NCI-H446 (cell line): ENCODE results near the gene PHPT1.
"Not testable (repeated sequence)": the region's sequence is repeated elsewhere in the genome, so short reads cannot be mapped to it uniquely, and the experiment has no call there.

Experiments
- DNase-seq, 2 experiments: peaks; one replicate each; lab custom pipeline; 2025; lab: John Stamatoyannopoulos, UW

Gene PHPT1

GRCh38 chr9:136823136-136824046 lies 25.8 kb upstream of the PHPT1 start:
- DNase-seq = no peak

GRCh38 chr9:136824496-136825225 lies 24.5 kb upstream of the PHPT1 start:
- no peak for DNase-seq

GRCh38 chr9:136825295-136826187 lies 23.7 kb upstream of the PHPT1 start:
- no peak for DNase-seq

DNA sequence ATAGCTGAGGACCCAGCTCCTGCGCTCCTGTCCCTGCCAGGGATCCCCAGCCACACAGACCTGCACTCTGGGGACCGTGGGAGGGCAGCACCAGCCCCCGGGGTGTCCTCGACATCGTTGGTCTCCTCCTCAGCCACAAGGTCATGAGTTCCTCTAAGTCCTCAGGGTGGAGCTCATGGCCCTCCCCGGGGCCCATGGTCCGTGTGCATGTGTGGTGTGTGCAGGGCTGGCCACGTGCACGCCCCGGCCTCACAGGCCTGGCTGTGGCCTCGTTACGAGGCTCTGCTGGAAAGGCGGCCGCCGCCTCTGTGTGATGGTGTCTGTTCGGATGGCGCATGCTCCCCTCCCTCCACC lies 23.0 kb upstream of the PHPT1 start:
- no peak for DNase-seq

GRCh38 chr9:136826703-136827582 lies 22.3 kb upstream of the PHPT1 start:
- no peak for DNase-seq

DNA sequence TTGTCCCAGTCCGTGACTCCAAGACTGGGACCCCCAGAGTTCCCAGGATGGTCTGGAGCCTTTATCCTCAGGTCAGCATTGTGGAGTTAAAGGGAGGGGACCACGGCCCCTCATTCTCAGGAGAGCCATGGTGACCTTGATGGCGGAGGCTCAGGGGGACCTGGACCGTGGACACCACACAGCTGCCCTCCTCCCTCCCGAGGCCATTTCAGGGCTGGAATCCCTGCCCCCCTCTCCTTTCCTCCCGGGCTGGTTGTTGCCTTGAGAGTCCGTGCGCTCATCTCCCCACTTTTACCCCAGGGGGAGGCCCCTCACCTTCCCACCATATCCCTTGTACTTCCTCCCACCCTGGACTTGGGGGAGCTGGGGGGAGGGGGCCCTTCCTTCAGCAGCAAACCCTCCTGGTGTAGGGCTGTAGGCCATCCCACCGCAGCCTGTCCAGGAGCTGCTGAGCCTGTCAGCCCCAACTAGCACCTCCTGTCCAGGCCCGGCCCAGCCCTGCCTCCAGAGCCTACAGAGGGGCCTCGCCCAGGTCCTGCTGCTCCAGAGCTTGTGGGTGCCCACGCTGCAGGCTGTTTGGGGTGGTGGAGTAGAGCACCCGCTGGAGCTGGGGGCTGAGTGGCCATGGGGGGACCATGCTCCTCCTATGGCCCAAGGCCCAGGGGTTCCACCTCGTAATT lies 21.3 kb upstream of the PHPT1 start:
- no peak for DNase-seq

GRCh38 chr9:136828474-136829140 lies 20.6 kb upstream of the PHPT1 start:
- no peak for DNase-seq

DNA sequence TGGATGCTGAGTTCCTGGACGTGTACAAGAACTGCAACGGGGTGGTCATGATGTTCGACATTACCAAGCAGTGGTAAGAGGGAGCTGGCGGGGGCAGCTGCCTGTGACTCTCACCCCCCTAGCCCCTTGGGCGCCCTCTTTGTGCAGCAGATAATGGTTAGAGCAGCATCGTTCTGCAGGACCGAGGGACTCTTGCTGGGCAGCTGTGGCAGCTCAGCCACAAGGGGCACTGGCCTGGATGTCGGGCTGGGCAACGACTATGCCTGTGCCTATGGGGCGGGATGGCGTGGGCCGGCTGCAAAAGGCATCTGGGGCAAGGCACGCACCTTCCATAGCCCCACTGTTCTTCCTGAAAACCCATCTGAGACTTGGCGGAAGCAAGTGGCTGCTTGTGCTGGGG lies 19.8 kb upstream of the PHPT1 start:
- no peak for DNase-seq

DNA sequence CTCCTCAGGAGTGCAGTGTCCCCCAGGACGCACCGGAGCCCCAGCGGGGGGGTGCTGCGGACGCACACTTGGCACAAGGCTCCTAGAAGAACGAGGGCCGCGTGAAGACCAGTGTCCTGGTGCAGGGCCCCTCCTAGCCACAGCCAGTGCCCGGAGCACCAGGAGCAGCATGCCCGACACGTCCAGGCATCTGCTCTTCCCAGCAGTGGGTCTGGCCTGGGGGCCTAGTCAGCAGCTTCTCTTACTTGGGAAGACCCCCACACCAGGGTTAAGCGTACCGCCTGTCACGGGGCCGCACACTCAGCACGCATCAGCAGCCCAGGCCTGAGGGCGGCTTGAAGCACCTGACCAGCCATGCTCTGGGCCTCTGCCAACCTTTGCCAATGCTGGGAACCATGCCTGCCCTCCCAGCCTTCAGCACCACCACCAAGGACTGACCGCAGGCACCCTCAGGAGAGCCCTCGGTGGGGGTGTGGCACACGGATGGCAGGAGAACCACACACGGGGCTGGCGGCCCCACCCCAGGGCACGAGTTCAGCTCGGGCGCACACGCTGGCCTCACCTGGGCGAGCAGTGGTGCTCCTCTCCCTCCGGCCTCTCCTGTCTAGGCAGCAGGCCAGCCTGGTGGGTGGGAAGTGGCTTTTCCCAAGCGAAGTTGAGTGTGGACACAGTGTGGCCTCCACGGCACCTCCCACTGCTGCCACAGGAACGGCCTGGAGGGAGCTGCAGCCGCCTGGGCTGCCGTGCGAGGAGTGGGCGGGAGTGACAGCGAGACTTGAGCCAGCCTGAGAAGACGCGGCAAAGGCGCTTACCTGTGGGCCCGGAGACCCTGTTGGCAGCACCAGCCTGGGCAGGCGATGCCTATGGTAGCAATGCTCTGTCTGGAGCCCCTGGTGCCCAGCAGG lies 19.0 kb upstream of the PHPT1 start:
- DNase-seq = no peak

GRCh38 chr9:136831002-136831719 lies 18.0 kb upstream of the PHPT1 start:
- no peak for DNase-seq

DNA sequence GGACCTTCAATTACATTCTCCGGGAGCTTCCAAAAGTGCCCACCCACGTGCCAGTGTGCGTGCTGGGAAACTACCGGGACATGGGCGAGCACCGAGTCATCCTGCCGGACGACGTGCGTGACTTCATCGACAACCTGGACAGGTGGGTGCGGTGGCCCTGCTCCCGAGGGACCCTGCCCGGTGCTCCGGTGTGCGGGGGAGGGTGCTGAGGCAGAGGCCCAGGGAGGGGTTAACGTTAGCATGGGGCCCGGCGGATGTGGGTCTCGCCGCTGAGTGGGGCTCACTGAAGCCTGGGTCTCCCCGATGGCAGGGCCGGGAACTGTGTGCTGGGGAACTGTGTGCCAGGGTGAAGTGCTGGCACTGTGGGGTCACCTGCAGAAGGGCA lies 17.5 kb upstream of the PHPT1 start:
- no peak for DNase-seq

- DNase-seq = no peak
These were observed 16.6 kb upstream of the PHPT1 start for GRCh38 chr9:136832581-136832980.

- DNase-seq = not testable (repeated sequence)
These were observed 15.7 kb upstream of the PHPT1 start for GRCh38 chr9:136833381-136834048.

GRCh38 chr9:136835162-136835931 lies 13.9 kb upstream of the PHPT1 start:
- DNase-seq = no peak

- DNase-seq = no peak
These were observed 13.0 kb upstream of the PHPT1 start for GRCh38 chr9:136835932-136836904.
